OCI-LY3 (cell line): ENCODE data around the gene MS4A14.
"Not testable (repeated sequence)": the region's sequence is repeated elsewhere in the genome, so short reads cannot be mapped to it uniquely, and the experiment has no call there.

Experiments
- H2AFZ ChIP-seq: fragments of 200-600, 300-600 bp; shearing (Covaris generic); 2 replicates; pipeline ENCODE4 v1.6.0; 2014; ENCODE audit warnings: antibody characterized with exemption, low read depth, low read length
- H3K27ac ChIP-seq: fragments of 200-600, 300-600 bp; sonication (generic); 2 replicates; pipeline ENCODE4 v1.5.1; 2014; ENCODE audit warnings: mild to moderate bottlenecking, low read length, moderate library complexity, mixed read lengths
- H3K27me3 ChIP-seq: fragments of 200-600, 300-600 bp; sonication (generic); 2 replicates; pipeline ENCODE4 v1.6.1; 2014; ENCODE audit warnings: low read depth, low read length, mixed read lengths
- H3K36me3 ChIP-seq: fragments of 200-600, 300-600 bp; sonication (generic); replicated peaks from 2 replicates; pipeline ENCODE3; 2014; ENCODE audit warnings: low read depth, low read length, mixed read lengths
- H3K4me1 ChIP-seq: fragments of 300-600, 200-600 bp; sonication (generic); 2 replicates; pipeline ENCODE4 v1.6.1; 2014; ENCODE audit warnings: low read length, mixed read lengths
- H3K4me2 ChIP-seq: fragments of 200-600, 300-600 bp; sonication (generic); 2 replicates; pipeline ENCODE4 v1.6.1; 2014; ENCODE audit warnings: low read length, mixed read lengths
- H3K4me3 ChIP-seq: fragments of 300-600, 200-600 bp; sonication (generic); 2 replicates; pipeline ENCODE4 v1.5.1; 2014; ENCODE audit warnings: antibody characterized with exemption, mild to moderate bottlenecking, low read length, moderate library complexity
- H3K79me2 ChIP-seq: fragments of 300-600, 200-600 bp; shearing (Covaris generic); 2 replicates; pipeline ENCODE4 v1.6.1; 2014; ENCODE audit warnings: mild to moderate bottlenecking, low read length, mixed read lengths
- H3K9ac ChIP-seq: fragments of 300-600, 200-600 bp; shearing (Covaris generic); 2 replicates; pipeline ENCODE4 v1.6.0; 2014; ENCODE audit warnings: mild to moderate bottlenecking, low read length, moderate library complexity
- H3K9me3 ChIP-seq: fragments of 200-600, 300-600 bp; shearing (Covaris generic); 2 replicates; pipeline ENCODE4 v1.6.1; 2014; ENCODE audit warnings: low read length, mixed read lengths; ENCODE audit not compliant: insufficient read depth
- H4K20me1 ChIP-seq: fragments of 200-600, 300-600 bp; sonication (generic); 2 replicates; pipeline ENCODE4 v1.6.1; 2016; ENCODE audit warnings: low read length, mixed read lengths; ENCODE audit not compliant: insufficient read depth
- CTCF ChIP-seq: fragments of 200-600, 300-600 bp; sonication (generic); IDR thresholded peaks from 2 replicates; pipeline ENCODE4 v1.5.1; 2014; ENCODE audit warnings: antibody characterized with exemption, low read length, low read depth
- EZH2phosphoT487 ChIP-seq: fragments of 200-600 bp; shearing (Covaris generic); IDR thresholded peaks from 2 replicates; pipeline ENCODE4 v1.6.1; 2018; ENCODE audit warnings: antibody characterized with exemption, mixed run types, low read depth

The MS4A14 gene

GRCh38 chr11:60363542-60364470, 32.5 kb upstream of the MS4A14 start:
- Histone ChIP-seq H3K79me2 (no peaks in the 10 kb centered on the region), H3K4me1 (peaks cover 41% of the 10 kb centered on the region), H3K27me3 (no peaks in the 10 kb centered on the region), H3K4me2 (peak overlapping the region; percentile 77), H3K9me3 (peaks cover 48% of the 10 kb centered on the region), H4K20me1 (no peaks in the 10 kb centered on the region), H2AFZ (peak overlapping the region; percentile 56), H3K4me3 (peak overlapping the region; percentile 61), H3K27ac (peak overlapping the region; percentile 65), H3K9ac (peak overlapping the region; percentile 53), H3K36me3 (peaks cover 49% of the 10 kb centered on the region)
- TF ChIP-seq CTCF: peak; percentile 93
- no peak for TF ChIP-seq EZH2phosphoT487

DNA sequence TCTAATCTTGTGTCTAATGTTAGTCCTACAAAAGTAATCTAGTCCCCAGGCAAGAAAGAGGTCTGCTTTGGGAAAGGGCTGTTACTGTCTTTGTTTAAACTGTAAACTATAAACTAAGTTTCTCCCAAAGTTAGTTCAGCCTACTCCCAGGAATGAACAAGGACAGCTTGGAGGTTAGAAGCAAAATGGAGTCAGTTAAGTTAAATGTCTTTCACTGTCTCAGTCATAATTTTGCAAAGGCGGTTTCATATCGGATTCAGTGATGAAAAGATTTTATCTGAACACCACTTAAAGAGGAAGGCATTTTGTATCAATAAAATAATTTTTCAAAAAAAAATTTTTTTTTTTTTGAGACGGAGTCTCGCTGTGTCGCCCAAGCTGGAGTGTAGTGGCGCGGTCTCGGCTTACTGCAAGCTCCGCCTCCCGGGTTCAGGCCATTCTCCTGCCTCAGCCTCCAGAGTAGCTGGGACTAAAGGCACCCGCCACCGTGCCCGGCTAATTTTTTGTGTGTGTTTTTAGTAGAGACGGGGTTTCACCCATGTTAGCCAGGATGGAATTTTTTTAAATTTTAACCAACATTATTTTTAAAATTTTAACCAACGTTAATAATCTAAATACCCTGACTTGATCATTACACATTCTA, 29.9 kb upstream of the MS4A14 start:
- not testable (repeated sequence) for H3K4me2 ChIP-seq, H3K27me3 ChIP-seq, H3K9ac ChIP-seq, H3K79me2 ChIP-seq, H2AFZ ChIP-seq, H3K4me3 ChIP-seq, H4K20me1 ChIP-seq
- H3K9me3 ChIP-seq: peaks cover 49% of the 10 kb centered on the region; the same call in 1 of the 2 replicates
- H3K36me3 ChIP-seq: peaks cover 53% of the 10 kb centered on the region
- H3K4me1 ChIP-seq: peaks cover 41% of the 10 kb centered on the region
- H3K27ac ChIP-seq: peak overlapping the region; percentile 89

- peak overlapping the region; percentile 49 for H3K4me2 ChIP-seq
- TF ChIP-seq EZH2phosphoT487: no peak
- TF ChIP-seq CTCF: no peak
- H3K4me1 ChIP-seq: peaks cover 41% of the 10 kb centered on the region
- H3K9ac ChIP-seq: peak overlapping the region; percentile 46; the same call in 1 of the 2 replicates
- H4K20me1 ChIP-seq: no peaks in the 10 kb centered on the region
- H3K9me3 ChIP-seq: peaks cover 52% of the 10 kb centered on the region; the same call in 1 of the 2 replicates
- H3K79me2 ChIP-seq: no peaks in the 10 kb centered on the region
- H3K4me3 ChIP-seq: peak overlapping the region; percentile 5
- peak overlapping the region; percentile 89 for H3K27ac ChIP-seq
- H3K27me3 ChIP-seq: no peaks in the 10 kb centered on the region
- no peak overlapping the region for H2AFZ ChIP-seq
- peaks cover 55% of the 10 kb centered on the region for H3K36me3 ChIP-seq
Observed at GRCh38 chr11:60367009-60367408, 29.2 kb upstream of the MS4A14 start.

- Histone ChIP-seq H2AFZ (0 out of 2 replicates have a peak overlapping the region, but pooled peaks have one; percentile 1), H3K27ac (peak overlapping the region; percentile 89), H3K4me2 (peak overlapping the region; percentile 49), H3K27me3 (no peaks in the 10 kb centered on the region), H3K4me1 (peaks cover 41% of the 10 kb centered on the region), H3K4me3 (peak overlapping the region; percentile 5), H3K79me2 (no peaks in the 10 kb centered on the region), H3K9ac (peak overlapping the region; percentile 46; the same call in 1 of the 2 replicates), H3K36me3 (peaks cover 55% of the 10 kb centered on the region), H4K20me1 (no peaks in the 10 kb centered on the region), H3K9me3 (peaks cover 53% of the 10 kb centered on the region; the same call in 1 of the 2 replicates)
- TF ChIP-seq CTCF: no peak
- TF ChIP-seq EZH2phosphoT487: no peak
Observed at GRCh38 chr11:60367896-60368295, 28.4 kb upstream of the MS4A14 start.
